Mesenchymal stem cell (in vitro differentiated cells and primary cell): ENCODE data around the gene BRCA2.

Source experiments
- DNase-seq: peaks from one replicate; pipeline ENCODE4 v3.0.0-alpha.2; 2013
- H2AFZ ChIP-seq: one replicate; pipeline ENCODE4 v1.6.1; 2013; ENCODE audit warnings: low read depth, mild to moderate bottlenecking, control low read depth, inconsistent platforms, low read length, moderate library complexity
- H2AK5ac ChIP-seq: 2 replicates; pipeline ENCODE4 v1.6.1; 2013; ENCODE audit warnings: low read length, moderate library complexity, mild to moderate bottlenecking, inconsistent platforms; ENCODE audit not compliant: severe bottlenecking
- H2BK120ac ChIP-seq: one replicate; pipeline ENCODE4 v1.6.1; 2013; ENCODE audit warnings: low read depth, mild to moderate bottlenecking, inconsistent platforms, low read length, moderate library complexity
- H2BK12ac ChIP-seq, 2 experiments: one replicate each; pipeline ENCODE4 v1.6.1; 2013; ENCODE audit warnings: inconsistent platforms in 2 of 2, low read length in 2 of 2, mild to moderate bottlenecking in 2 of 2, moderate library complexity in 2 of 2, control low read depth in 1 of 2
- H2BK15ac ChIP-seq: one replicate; pipeline ENCODE4 v1.6.1; 2013; ENCODE audit warnings: mild to moderate bottlenecking, low read depth, inconsistent platforms; ENCODE audit not compliant: poor library complexity, severe bottlenecking
- H2BK5ac ChIP-seq: 2 replicates; pipeline ENCODE4 v1.6.1; 2013; ENCODE audit warnings: low read depth, mild to moderate bottlenecking, low read length, control low read depth, inconsistent platforms; ENCODE audit not compliant: poor library complexity, severe bottlenecking
- H3K14ac ChIP-seq, 2 experiments: one replicate each; pipeline ENCODE4 v1.6.1; 2013; ENCODE audit warnings: inconsistent platforms in 2 of 2, low read length in 2 of 2, control low read depth in 1 of 2, mild to moderate bottlenecking in 1 of 2, moderate library complexity in 1 of 2
- H3K18ac ChIP-seq, 2 experiments: one replicate each; pipeline ENCODE4 v1.6.1; 2013; ENCODE audit warnings: inconsistent platforms in 2 of 2, low read length in 2 of 2, control low read depth in 1 of 2, low read depth in 1 of 2, mild to moderate bottlenecking in 1 of 2
- H3K23ac ChIP-seq, 2 experiments: one replicate each; pipeline ENCODE4 v1.6.1; 2013; ENCODE audit warnings: inconsistent platforms in 2 of 2, low read length in 2 of 2, mild to moderate bottlenecking in 2 of 2, moderate library complexity in 2 of 2, control low read depth in 1 of 2
- H3K27ac ChIP-seq: 2 replicates; pipeline ENCODE4 v1.5.1; 2013; ENCODE audit warnings: mild to moderate bottlenecking, moderate library complexity, low read length, control low read depth, inconsistent platforms; ENCODE audit not compliant: poor library complexity, severe bottlenecking
- H3K27me3 ChIP-seq, 2 experiments: 2 replicates each; pipeline versions ENCODE4 v1.6.1 to v1.7.0; 2013; ENCODE audit warnings: low read length in 2 of 2, mild to moderate bottlenecking in 2 of 2, moderate library complexity in 2 of 2, control low read depth in 1 of 2, inconsistent platforms in 1 of 2; ENCODE audit not compliant: control insufficient read depth in 1 of 2, insufficient read depth in 1 of 2
- H3K36me3 ChIP-seq, 2 experiments: 2 replicates each; pipeline versions ENCODE4 v1.6.1 to v1.7.0; 2013; ENCODE audit warnings: low read length in 2 of 2, control low read depth in 1 of 2, inconsistent platforms in 1 of 2, low read depth in 1 of 2, mild to moderate bottlenecking in 1 of 2; ENCODE audit not compliant: insufficient read depth in 2 of 2, control insufficient read depth in 1 of 2
- H3K4ac ChIP-seq, 2 experiments: one replicate each; pipeline ENCODE4 v1.6.1; 2013; ENCODE audit warnings: inconsistent platforms in 2 of 2, low read length in 2 of 2, mild to moderate bottlenecking in 2 of 2, moderate library complexity in 2 of 2, control low read depth in 1 of 2, low read depth in 1 of 2
- H3K4me1 ChIP-seq: 2 replicates; pipeline ENCODE4 v1.6.1; 2013; ENCODE audit warnings: low read depth, low read length, control low read depth; ENCODE audit not compliant: control insufficient read depth, insufficient read depth
- H3K4me2 ChIP-seq: 2 replicates; pipeline ENCODE4 v1.6.1; 2013; ENCODE audit warnings: low read length, mild to moderate bottlenecking, inconsistent platforms; ENCODE audit not compliant: poor library complexity, severe bottlenecking
- H3K4me3 ChIP-seq, 2 experiments: 2 replicates each; pipeline versions ENCODE4 v1.5.1 to v1.7.0; 2013; ENCODE audit warnings: low read length in 2 of 2, mild to moderate bottlenecking in 2 of 2, control low read depth in 1 of 2, low read depth in 1 of 2; ENCODE audit not compliant: insufficient read depth in 1 of 2
- H3K79me1 ChIP-seq: replicated peaks from 2 replicates; pipeline ENCODE4 v1.6.1; 2013; ENCODE audit warnings: mild to moderate bottlenecking, control low read depth, low read length, inconsistent platforms; ENCODE audit not compliant: poor library complexity, severe bottlenecking
- H3K9ac ChIP-seq: 2 replicates; pipeline ENCODE4 v1.7.0; 2013; ENCODE audit warnings: mild to moderate bottlenecking, low read length, moderate library complexity
- H3K9me3 ChIP-seq: 2 replicates; pipeline ENCODE4 v1.7.0; 2013; ENCODE audit warnings: mild to moderate bottlenecking, low read length; ENCODE audit not compliant: control insufficient read depth
- H4K8ac ChIP-seq: one replicate; pipeline ENCODE4 v1.6.1; 2013; ENCODE audit warnings: inconsistent platforms, mild to moderate bottlenecking, low read length, moderate library complexity
- H4K91ac ChIP-seq: one replicate; pipeline ENCODE4 v1.6.1; 2013; ENCODE audit warnings: mild to moderate bottlenecking, low read length, inconsistent platforms
- WGBS: methylation state at CpG from one replicate; pipeline ENCODE4 v1.1.7; 2013; ENCODE audit warnings: mixed read lengths; 5-methylcytosine and 5-hydroxymethylcytosine counted together

BRCA2 gene

GRCh38 chr13:32383836-32384618, 68.7 kb downstream of the BRCA2 start:
- H3K4me3 ChIP-seq, result no peak overlapping the region
- H3K23ac ChIP-seq, result no peak overlapping the region
- peaks cover 3 to 21% of the 10 kb centered on the region in 2 experiments for H3K36me3 ChIP-seq
- H3K18ac ChIP-seq, result no peak overlapping the region
- no peaks in the 10 kb centered on the region for H3K27me3 ChIP-seq
- no peak overlapping the region for H2BK120ac ChIP-seq
- H4K91ac ChIP-seq, result no peak overlapping the region
- no peak overlapping the region for H3K27ac ChIP-seq
- no peak overlapping the region for H3K4ac ChIP-seq
- WGBS, result 92% methylated on average over 5 of the region's 5 CpGs
- H2AFZ ChIP-seq, result no peak overlapping the region
- DNase-seq, result no peak
- no peak overlapping the region for H2BK12ac ChIP-seq
- H4K8ac ChIP-seq, result no peak overlapping the region
- no peaks in the 10 kb centered on the region for H3K9me3 ChIP-seq
- no peak overlapping the region for H2BK15ac ChIP-seq
- H3K79me1 ChIP-seq, result no peaks in the 10 kb centered on the region
- H3K14ac ChIP-seq, result no peak overlapping the region
- H3K9ac ChIP-seq, result no peak overlapping the region
- H2AK5ac ChIP-seq, result no peak overlapping the region
- H2BK5ac ChIP-seq, result no peak overlapping the region
- H3K4me1 ChIP-seq, result no peaks in the 10 kb centered on the region
- no peak overlapping the region for H3K4me2 ChIP-seq

GRCh38 chr13:32384702-32385101, 69.4 kb downstream of the BRCA2 start:
- Histone ChIP-seq H3K9me3 (no peaks in the 10 kb centered on the region), H3K14ac (no peak overlapping the region), H4K91ac (no peak overlapping the region), H2BK120ac (no peak overlapping the region), H4K8ac (no peak overlapping the region), H2AK5ac (no peak overlapping the region), H2BK12ac (no peak overlapping the region), H2BK5ac (no peak overlapping the region), H3K27me3 (no peaks in the 10 kb centered on the region), H3K36me3 (peaks cover 3 to 21% of the 10 kb centered on the region in 2 experiments), H3K18ac (no peak overlapping the region), H3K27ac (no peak overlapping the region), H3K79me1 (no peaks in the 10 kb centered on the region), H3K4me3 (no peak overlapping the region), H3K9ac (no peak overlapping the region), H3K4ac (no peak overlapping the region), H3K23ac (no peak overlapping the region), H2BK15ac (no peak overlapping the region), H3K4me2 (no peak overlapping the region), H2AFZ (no peak overlapping the region), H3K4me1 (no peaks in the 10 kb centered on the region)
- no peak for DNase-seq
- 100% methylated on average over 2 of the region's 2 CpGs for whole genome bisulfite sequencing

- Histone ChIP-seq H3K4me1 (no peaks in the 10 kb centered on the region), H2AK5ac (no peak overlapping the region)
Measured at GRCh38 chr13:32385410-32385809, 70.1 kb downstream of the BRCA2 start.

GRCh38 chr13:32390048-32390447, 74.7 kb downstream of the BRCA2 start:
- no peak overlapping the region for H4K8ac ChIP-seq
- WGBS, result 100% methylated on average over 2 of the region's 4 CpGs
- H2AFZ ChIP-seq, result no peak overlapping the region
- no peak overlapping the region for H2BK15ac ChIP-seq
- H4K91ac ChIP-seq, result no peak overlapping the region
- no peak overlapping the region for H3K4me2 ChIP-seq
- no peaks in the 10 kb centered on the region for H3K27me3 ChIP-seq
- no peak overlapping the region for H3K18ac ChIP-seq
- H3K14ac ChIP-seq, result no peak overlapping the region
- H3K23ac ChIP-seq, result no peak overlapping the region
- H3K4me3 ChIP-seq, result no peak overlapping the region
- no peak overlapping the region for H2BK12ac ChIP-seq
- peaks cover 0 to 6% of the 10 kb centered on the region in 2 experiments for H3K36me3 ChIP-seq
- no peak overlapping the region for H2BK120ac ChIP-seq
- no peaks in the 10 kb centered on the region for H3K9me3 ChIP-seq
- no peak overlapping the region for H2AK5ac ChIP-seq
- no peak overlapping the region for H3K9ac ChIP-seq
- H3K27ac ChIP-seq, result no peak overlapping the region
- no peak overlapping the region for H2BK5ac ChIP-seq
- no peaks in the 10 kb centered on the region for H3K79me1 ChIP-seq
- no peak overlapping the region for H3K4ac ChIP-seq
- no peak for DNase-seq
- H3K4me1 ChIP-seq, result no peaks in the 10 kb centered on the region

More at GRCh38 chr13:32385410-32385809, 70.1 kb downstream of the BRCA2 start:
- no peak overlapping the region for H3K23ac ChIP-seq
- H2BK120ac ChIP-seq, result no peak overlapping the region
- no peak overlapping the region for H2BK5ac ChIP-seq
- DNase-seq, result no peak
- H3K14ac ChIP-seq, result no peak overlapping the region
- H2BK15ac ChIP-seq, result no peak overlapping the region
- no peak overlapping the region for H2AFZ ChIP-seq
- no peak overlapping the region for H3K4me3 ChIP-seq
- H3K27me3 ChIP-seq, result no peaks in the 10 kb centered on the region
- H3K18ac ChIP-seq, result no peak overlapping the region
- H4K8ac ChIP-seq, result no peak overlapping the region
- H3K36me3 ChIP-seq, result peaks cover 3 to 21% of the 10 kb centered on the region in 2 experiments
- no peak overlapping the region for H3K4ac ChIP-seq
- no peak overlapping the region for H3K9ac ChIP-seq
- no peak overlapping the region for H4K91ac ChIP-seq
- no peak overlapping the region for H3K27ac ChIP-seq
- H3K79me1 ChIP-seq, result no peaks in the 10 kb centered on the region
- no peaks in the 10 kb centered on the region for H3K9me3 ChIP-seq
- H3K4me2 ChIP-seq, result no peak overlapping the region
- no peak overlapping the region for H2BK12ac ChIP-seq
